Liver (tissue), 9 donors: Measurements from ENCODE around the gene WDFY3. TPM values are rescaled to one million over a fixed set of nuclear protein-coding genes. Genes with fewer than 3 reads are reported as not detected.

ENCODE experiments used
- DNase-seq: peaks from one replicate; pipeline ENCODE4 v3.0.0-alpha.2; 2017; ENCODE audit warnings: low spot score
- H3K27ac ChIP-seq, 2 donors: one replicate each; pipeline ENCODE4 v1.7.0; 2013; ENCODE audit warnings: inconsistent platforms in 2 of 2, low read length in 2 of 2, control low read depth in 1 of 2, low read depth in 1 of 2, mild to moderate bottlenecking in 1 of 2
- H3K27me3 ChIP-seq, 4 donors: one replicate each; pipeline versions ENCODE4 v1.6.1 to v1.7.0; 2013; ENCODE audit warnings: low read length in 3 of 4, inconsistent platforms in 1 of 4, mild to moderate bottlenecking in 1 of 4, moderate library complexity in 1 of 4; ENCODE audit not compliant: control insufficient read depth in 4 of 4, insufficient read depth in 4 of 4
- H3K36me3 ChIP-seq, 4 donors: one replicate each; pipeline versions ENCODE4 v1.6.1 to v1.7.0; 2013; ENCODE audit warnings: low read length in 3 of 4, mild to moderate bottlenecking in 3 of 4, low read depth in 1 of 4, moderate library complexity in 1 of 4; ENCODE audit not compliant: control insufficient read depth in 4 of 4, insufficient read depth in 3 of 4
- H3K4me1 ChIP-seq, 4 donors: one replicate each; pipeline versions ENCODE4 v1.6.1 to v1.7.0; 2013; ENCODE audit warnings: low read length in 3 of 4, mild to moderate bottlenecking in 3 of 4, moderate library complexity in 1 of 4; ENCODE audit not compliant: control insufficient read depth in 4 of 4, insufficient read depth in 4 of 4
- H3K4me3 ChIP-seq, 3 donors: one replicate each; pipeline versions ENCODE4 v1.6.1 to v1.7.0; 2013; ENCODE audit warnings: low read length in 3 of 3, control low read depth in 1 of 3, low read depth in 1 of 3, mild to moderate bottlenecking in 1 of 3
- H3K9ac ChIP-seq, 2 donors: one replicate each; pipeline ENCODE4 v1.7.0; 2013; ENCODE audit warnings: low read length in 2 of 2, mild to moderate bottlenecking in 2 of 2, moderate library complexity in 2 of 2, control low read depth in 1 of 2, low read depth in 1 of 2
- H3K9me3 ChIP-seq, 4 donors: one replicate each; pipeline versions ENCODE4 v1.6.1 to v1.7.0; 2013; ENCODE audit warnings: low read length in 3 of 4; ENCODE audit not compliant: control insufficient read depth in 4 of 4
- EGR1 ChIP-seq, 2 donors: IDR thresholded peaks; 2 replicates each; pipeline ENCODE4 v1.6.1; 2016 to 2018; ENCODE audit warnings: antibody characterized with exemption in 2 of 2, low read depth in 2 of 2
- FOXA1 ChIP-seq: IDR thresholded peaks from 2 replicates; pipeline ENCODE4 v1.6.1; 2016; ENCODE audit warnings: antibody characterized with exemption
- FOXA2 ChIP-seq: IDR thresholded peaks from 2 replicates; pipeline ENCODE4 v1.6.1; 2016; ENCODE audit warnings: antibody characterized with exemption
- HNF4A ChIP-seq, 2 donors: conservative IDR thresholded peaks; 2 replicates each; pipeline ENCODE4 v1.6.1; 2016; ENCODE audit warnings: antibody characterized with exemption in 2 of 2, mild to moderate bottlenecking in 2 of 2
- HNF4G ChIP-seq: IDR thresholded peaks from 2 replicates; pipeline ENCODE4 v1.6.1; 2016; ENCODE audit warnings: antibody characterized with exemption
- JUND ChIP-seq, 2 donors: IDR thresholded peaks; 2 replicates each; pipeline ENCODE4 v1.6.1; 2016; ENCODE audit warnings: antibody characterized with exemption in 2 of 2
- MAX ChIP-seq: IDR thresholded peaks from 2 replicates; pipeline ENCODE4 v1.6.1; 2016; ENCODE audit warnings: antibody characterized with exemption
- NR2F2 ChIP-seq: IDR thresholded peaks from 2 replicates; pipeline ENCODE4 v1.6.1; 2016; ENCODE audit warnings: antibody characterized with exemption
- REST ChIP-seq: IDR thresholded peaks from 2 replicates; pipeline ENCODE4 v1.6.1; 2016; ENCODE audit warnings: antibody characterized with exemption, mild to moderate bottlenecking
- RXRA ChIP-seq, 2 donors: IDR thresholded peaks; 2 replicates each; pipeline ENCODE4 v1.6.1; 2017 to 2018; ENCODE audit warnings: antibody characterized with exemption in 2 of 2, mild to moderate bottlenecking in 1 of 2
- YY1 ChIP-seq: IDR thresholded peaks from 2 replicates; pipeline ENCODE4 v1.6.1; 2016; ENCODE audit warnings: antibody characterized with exemption, mild to moderate bottlenecking
- WGBS: extraction: QIAGEN DNeasy Blood & Tissue Kit; methylation state at CpG from one replicate; pipeline ENCODE4 v1.1.7; 2013; 5-methylcytosine and 5-hydroxymethylcytosine counted together
- polyA plus RNA-seq, 2 donors: library from polyadenylated mRNA; stranded (reverse) in 1 of 2; unstranded in 1 of 2; fragments of 200-250 nt in 1 of 2; fragments of >200 nt in 1 of 2; fragmentation: Nextera tagmentation in 1 of 2; extraction: Ambion mirVana in 1 of 2; gene quantifications; one replicate each; pipeline versions ENCODE4 v1.2.1 to v1.2.3, GENCODE V29; 2013 to 2015
- total RNA-seq, 2 donors: library from RNA; depleted of rRNA; stranded (reverse); fragments of >200 nt; gene quantifications; one replicate each; pipeline ENCODE4 v1.2.3, GENCODE V29; 2014
- donor health status: healthy.
- donor health status: healthy.
- donor health status: healthy.
- donor health status: healthy.
- donor health status: healthy.

The WDFY3 gene
- total and polyA plus RNA-seq, 4 donors, result 3.2 to 50.5 (median 19.2) TPM

- WGBS, result 68% methylated on average over 2 of the region's 2 CpGs
- H3K4me1 ChIP-seq, result peaks cover 0 to 8% (median 4%) of the 10 kb centered on the region in 4 donors
- DNase-seq, result no peak
- no peak overlapping the region for H3K9ac ChIP-seq
- TF ChIP-seq JUND (IDR thresholded peaks at IDR 0.05) (peak; percentile 53 to 62), EGR1 (IDR thresholded peaks at IDR 0.05; ENCODE audit: low read depth in 2 of 2) (no peak)
- peaks cover 0 to 4% (median 2%) of the 10 kb centered on the region in 4 donors for H3K9me3 ChIP-seq
- H3K27me3 ChIP-seq, result no peaks in the 10 kb centered on the region
- no peak overlapping the region for H3K27ac ChIP-seq
- H3K4me3 ChIP-seq, result no peak overlapping the region
- H3K36me3 ChIP-seq, result no peaks in the 10 kb centered on the region
Measured at GRCh38 chr4:84938316-84938715, 28.2 kb downstream of the WDFY3 start.

GRCh38 chr4:84937381-84937977, 29.0 kb downstream of the WDFY3 start:
- no peaks in the 10 kb centered on the region for H3K27me3 ChIP-seq
- 50% methylated on average over 3 of the region's 3 CpGs for WGBS
- H3K36me3 ChIP-seq, result no peaks in the 10 kb centered on the region
- peaks cover 0 to 8% (median 4%) of the 10 kb centered on the region in 4 donors for H3K4me1 ChIP-seq
- no peak overlapping the region for H3K9ac ChIP-seq
- no peak overlapping the region for H3K4me3 ChIP-seq
- TF ChIP-seq YY1 (no peak), FOXA2 (no peak), EGR1 (IDR thresholded peaks at IDR 0.05; ENCODE audit: low read depth in 2 of 2) (no peak), HNF4G (no peak), HNF4A (conservative IDR thresholded peaks at IDR 0.05) (peak; percentile 22 to 28), MAX (no peak)
- DNase-seq, result no peak
- H3K27ac ChIP-seq, result peak overlapping the region in 1 of 2 donors; percentile 10
- H3K9me3 ChIP-seq, result peaks cover 0 to 4% (median 1%) of the 10 kb centered on the region in 4 donors

GRCh38 chr4:84936123-84936522, 30.4 kb downstream of the WDFY3 start:
- 94% methylated on average over 2 of the region's 2 CpGs for WGBS
- no peak overlapping the region for H3K27ac ChIP-seq
- no peak for TF ChIP-seq JUND (IDR thresholded peaks at IDR 0.05)
- no peak for TF ChIP-seq FOXA2
- no peak for TF ChIP-seq FOXA1
- no peak for TF ChIP-seq REST
- TF ChIP-seq RXRA (IDR thresholded peaks at IDR 0.05), result no peak
- no peak for TF ChIP-seq HNF4G
- no peak for TF ChIP-seq NR2F2

More at GRCh38 chr4:84936123-84936522, 30.4 kb downstream of the WDFY3 start:
- Histone ChIP-seq H3K27me3 (no peaks in the 10 kb centered on the region), H3K36me3 (peaks cover 0 to 4% (median 0%) of the 10 kb centered on the region in 4 donors), H3K4me3 (no peak overlapping the region), H3K9me3 (peaks cover 0 to under 1% (median 0%) of the 10 kb centered on the region in 4 donors), H3K9ac (no peak overlapping the region), H3K4me1 (peaks cover 0 to 8% (median 4%) of the 10 kb centered on the region in 4 donors)
- no peak for DNase-seq
